Hematopoietic multipotent progenitor cell treated with erythropoietin and hydrocortisone succinate and interleukin-3 and kit ligand, for 6 days (in vitro differentiated cells): Measurements from ENCODE around the gene PROM1.

Source experiments
- DNase-seq: peaks from one replicate; pipeline ENCODE4 v3.0.0-alpha.2; 2015

PROM1 gene

DNA sequence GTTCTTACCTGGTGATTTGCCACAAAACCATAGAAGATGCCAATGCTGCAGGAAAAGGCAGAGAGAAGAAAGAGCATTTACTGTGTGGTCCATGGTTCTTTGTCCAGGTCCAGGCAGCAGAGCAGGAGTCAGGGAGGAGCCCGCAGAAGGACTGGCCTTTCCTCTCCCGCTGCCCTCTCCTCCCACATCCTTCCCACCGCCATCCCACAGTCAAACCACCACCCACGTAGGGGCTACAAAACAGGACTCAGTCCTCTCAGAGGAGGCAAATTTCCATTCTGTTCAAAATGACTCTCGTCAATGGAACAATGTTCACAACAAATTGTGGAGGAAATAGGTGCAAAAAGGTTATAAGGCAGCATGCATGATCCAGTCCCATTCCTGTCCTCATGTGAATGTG lies 58.6 kb downstream of the PROM1 start:
- DNase-seq = no peak

DNA sequence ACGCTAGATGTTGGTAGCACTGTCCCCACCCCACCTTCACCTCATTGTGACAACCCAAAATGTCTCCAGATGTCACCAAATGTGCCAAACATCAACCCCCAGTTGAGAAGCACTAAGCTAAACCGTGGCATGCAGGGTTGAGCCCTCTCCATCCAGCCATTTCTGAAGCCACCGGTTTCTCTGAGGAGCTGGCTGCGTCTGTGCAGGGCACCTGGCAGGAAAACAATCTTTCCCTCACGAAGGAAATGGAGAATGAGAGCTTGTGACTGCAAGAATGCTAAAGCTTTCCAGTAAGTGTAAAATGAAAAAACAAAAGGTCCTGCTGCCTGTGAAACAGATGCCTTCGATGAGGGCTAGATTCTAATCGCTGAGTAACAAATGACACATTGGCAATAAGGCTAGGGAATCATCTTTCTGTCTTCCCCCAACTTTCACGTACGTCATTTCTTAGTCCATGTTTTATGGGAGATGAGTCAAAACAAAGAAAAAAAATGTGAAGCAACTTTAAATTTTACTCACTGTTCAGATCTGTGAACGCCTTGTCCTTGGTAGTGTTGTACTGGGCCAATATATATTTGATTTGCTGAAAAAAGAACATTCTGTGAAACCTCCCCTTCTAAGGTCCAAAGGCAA lies 59.9 kb downstream of the PROM1 start:
- DNase-seq = no peak

DNA sequence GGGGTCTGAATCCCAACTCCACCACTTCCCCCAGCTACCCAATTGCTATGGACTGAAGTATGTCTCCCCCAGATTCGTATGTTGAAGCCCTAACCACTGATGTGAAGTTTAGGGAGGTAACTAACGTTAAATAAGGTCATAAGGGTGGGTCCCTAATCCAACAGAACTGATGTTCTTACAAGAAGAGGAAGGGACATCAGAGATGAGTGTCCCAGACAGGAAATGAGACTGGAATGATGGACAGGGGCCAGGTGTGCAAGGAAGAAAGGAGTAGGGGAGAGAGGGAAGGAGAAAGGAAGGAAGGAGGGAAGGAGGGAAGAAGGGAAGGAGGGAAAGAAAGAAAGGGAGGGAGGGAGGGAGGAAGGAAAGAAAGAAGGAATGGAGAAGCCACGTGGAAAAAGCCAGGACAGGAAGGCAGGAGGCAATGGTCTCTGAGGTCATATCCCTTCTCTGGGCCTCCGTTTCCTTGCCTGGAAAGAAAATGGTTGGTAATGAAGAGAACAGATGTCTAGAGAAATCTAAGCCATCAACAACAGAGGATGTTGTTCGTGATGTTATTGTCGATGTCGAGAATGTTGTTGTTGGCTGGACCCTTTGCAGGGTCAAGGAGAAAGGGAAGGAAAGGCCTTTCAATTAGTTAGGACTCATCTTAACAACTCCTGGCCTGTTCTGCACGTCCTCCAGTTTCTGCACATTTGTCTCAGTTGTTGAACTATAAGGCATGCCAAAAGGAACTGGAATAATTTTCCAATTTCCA lies 61.8 kb downstream of the PROM1 start:
- no peak for DNase-seq

DNA sequence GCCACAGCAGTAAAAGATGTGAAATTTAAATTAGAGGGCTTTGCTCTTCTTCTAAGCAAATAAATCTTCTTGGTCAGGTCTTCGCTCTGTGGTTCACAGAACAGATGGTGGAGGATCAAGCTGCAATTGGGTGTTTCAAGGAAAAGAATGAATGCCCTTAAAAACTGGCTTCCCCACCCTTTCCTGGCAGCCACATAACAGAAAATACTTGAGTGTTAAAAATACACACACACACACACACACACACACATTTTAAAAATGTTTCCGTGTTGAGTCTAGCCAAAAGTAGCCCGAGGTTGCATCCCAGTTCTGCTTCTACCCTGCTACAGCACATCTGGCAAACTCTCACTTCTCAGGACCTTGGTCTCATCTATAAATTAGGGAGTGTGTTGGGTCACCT lies 64.2 kb downstream of the PROM1 start:
- no peak for DNase-seq

DNA sequence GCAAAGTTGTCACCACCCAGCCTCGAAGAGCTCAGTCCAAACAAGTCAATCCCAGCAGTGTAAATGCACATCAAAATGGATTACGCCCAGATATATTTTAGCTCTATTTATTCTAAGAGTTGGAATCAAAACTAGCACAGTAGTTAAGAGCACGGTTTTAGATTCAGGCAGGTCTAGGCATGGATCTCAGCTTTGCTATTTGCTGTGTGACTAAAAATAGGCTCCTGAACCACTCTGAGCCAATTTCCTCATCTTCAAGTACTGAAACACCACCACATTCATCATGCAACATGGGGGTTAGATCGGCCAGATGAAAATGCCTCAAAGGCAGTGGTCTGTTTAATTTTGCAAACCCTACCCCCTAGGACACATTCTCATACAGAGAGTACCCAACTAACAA lies 65.0 kb downstream of the PROM1 start:
- no peak for DNase-seq

DNA sequence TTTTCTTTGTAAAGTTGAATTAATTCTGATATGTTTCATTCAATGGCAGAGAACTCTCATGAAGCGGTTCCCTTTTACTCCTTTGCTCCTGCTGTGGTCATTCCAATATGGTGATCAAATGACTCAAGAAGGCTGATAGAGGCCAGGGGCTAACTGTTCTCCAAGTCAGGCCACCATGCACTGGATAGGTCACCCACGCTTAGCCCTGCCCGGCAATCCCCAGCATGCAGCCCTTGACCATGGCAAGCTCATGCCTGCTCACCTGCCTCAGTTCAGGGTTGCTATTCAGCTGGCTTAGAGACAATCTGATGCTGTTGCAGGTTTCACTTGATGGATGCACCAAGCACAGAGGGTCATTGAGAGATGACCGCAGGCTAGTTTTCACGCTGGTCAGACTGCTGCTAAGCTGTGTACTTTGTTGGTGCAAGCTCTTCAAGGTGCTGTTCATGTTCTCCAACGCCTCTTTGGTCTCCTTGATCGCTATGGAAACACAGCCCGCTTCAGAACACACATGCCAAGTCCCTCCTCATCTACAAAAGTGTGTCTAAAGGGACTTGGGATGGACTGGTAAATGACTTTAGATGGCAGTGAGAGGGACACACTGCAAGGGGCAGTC lies 65.7 kb downstream of the PROM1 start:
- DNase-seq = no peak

DNA sequence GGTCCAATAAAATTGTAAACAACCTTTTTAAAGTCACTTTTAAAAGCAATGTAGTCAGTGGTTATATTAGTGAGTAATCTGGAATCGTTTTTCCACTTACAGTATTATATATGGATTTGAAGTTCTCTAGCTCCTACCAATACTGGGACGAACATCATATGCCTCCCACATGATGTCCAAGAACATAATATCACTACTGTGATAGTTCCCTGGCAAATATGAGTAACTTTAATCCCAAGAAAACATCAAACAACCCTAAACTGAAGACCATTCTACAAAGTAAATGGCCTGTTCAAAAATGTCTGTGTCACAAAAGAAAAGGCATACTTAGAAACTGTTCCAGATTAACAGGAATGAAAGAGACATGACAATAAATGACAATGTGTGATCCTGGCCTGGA lies 67.3 kb downstream of the PROM1 start:
- DNase-seq = no peak

DNA sequence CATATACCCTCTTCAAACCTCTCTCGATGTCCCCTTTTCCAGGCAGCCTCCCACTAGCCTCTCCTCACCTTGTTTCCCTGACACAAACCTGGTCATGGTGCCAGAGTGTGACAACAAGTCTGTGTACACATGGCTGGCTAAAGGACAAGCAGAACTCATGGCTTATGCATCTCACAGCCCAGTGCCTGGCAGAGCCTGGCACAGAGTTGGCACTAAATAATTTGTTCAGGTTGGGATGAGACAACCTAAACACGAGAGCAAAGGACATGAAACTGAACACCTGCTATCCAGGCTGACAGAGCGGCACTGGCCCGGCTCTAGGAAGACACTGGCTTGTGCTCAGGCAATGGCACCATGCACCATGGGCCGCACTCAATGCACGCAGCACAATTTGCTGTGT lies 72.7 kb downstream of the PROM1 start:
- DNase-seq = no peak

DNA sequence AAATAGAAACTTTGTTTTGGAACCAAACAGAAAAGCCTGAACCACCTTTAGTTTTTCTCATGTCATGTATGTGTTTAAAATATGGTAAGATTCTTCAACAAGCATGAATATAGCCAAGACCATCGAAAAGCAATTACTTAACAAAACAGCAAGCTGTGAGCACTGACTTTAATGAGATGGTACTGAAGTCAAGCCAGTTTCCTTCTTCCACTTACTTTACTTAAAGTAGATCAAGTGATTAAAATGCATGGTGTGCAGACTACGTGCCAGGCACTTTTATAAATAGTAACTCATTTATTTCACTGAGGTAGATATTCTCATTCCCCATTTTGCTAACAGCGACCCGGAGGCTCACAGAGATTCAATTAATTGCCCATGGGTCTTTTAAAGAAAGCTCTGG lies 74.7 kb downstream of the PROM1 start:
- DNase-seq = no peak

DNA sequence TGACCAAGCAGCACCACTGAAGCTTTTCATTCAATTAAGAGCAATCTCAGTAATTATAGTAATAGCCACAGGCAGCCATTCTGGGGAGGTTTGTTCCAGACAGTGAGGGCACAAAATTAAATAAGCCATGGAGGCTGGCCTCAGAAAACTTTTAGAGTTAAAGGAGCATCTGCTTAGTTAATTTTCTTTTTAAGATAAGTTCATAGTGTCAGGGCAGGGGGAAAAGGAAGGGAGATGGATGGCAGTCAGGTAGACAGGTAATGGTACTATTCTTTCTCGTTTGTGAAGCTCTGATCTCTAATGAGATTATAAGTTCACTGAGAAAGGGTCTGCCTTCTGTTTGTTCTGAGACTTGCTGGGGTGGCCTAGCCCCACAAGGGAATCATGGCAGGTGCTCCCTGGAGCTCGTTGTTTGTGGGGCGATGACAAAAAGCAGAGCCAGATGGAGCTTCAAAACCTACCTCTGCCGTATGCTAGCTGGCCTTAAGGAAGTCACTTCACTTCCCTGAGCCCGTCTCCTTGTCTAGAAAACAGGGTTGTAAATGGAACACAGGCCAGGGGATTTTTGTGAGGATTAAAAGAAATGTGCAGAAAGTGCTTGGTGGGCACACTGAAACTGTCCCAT lies 76.2 kb downstream of the PROM1 start:
- DNase-seq = no peak

DNA sequence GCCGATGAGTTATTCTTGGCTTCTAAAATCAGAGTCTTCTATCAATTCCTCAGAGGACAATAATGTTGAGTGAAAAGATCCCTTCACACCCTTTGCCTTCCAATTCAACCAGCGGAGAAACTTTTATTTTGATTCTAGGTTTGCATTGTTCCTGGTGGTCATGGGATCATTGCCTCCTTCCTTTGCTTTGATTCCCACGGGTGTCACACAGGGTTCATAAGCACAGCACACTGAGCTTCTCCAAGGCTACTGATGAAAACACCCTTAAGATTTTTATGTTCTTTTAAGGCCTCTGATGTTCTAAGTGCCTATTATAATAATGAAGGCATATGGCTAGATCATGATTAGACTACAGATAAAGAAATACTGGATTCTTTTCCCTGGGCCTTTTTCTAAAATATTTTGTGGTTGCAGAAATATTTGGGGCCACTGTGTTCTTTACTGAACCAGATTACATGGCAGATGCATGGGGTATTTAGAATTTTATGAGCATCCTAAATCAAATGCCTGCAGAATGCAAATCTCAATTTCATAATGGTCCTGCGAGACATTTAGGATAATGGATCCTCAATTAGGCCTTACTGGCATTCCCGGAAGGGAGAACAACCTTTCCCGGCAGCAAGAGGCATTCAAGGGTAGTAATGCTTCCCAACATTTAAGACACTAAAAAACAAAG lies 76.9 kb downstream of the PROM1 start:
- DNase-seq = no peak

DNA sequence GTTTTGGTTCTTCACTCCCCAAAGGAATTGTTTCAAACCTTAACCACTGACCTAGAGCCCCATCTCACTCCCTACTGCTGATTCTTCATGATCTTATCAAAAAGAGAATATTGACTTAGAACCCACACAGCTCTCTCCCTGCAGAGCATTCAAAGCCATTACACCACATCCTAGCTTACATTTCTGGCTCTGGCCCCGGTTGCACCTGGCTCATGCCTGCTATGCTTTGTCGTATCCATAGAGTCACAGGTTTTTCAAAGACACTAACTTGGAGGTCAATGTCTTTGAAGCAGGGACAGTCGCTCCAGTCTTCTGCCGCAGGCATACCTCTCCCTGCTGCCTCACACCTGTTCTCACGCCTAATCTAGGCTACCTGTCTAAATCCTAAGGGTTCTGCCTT lies 78.1 kb downstream of the PROM1 start:
- no peak for DNase-seq

DNA sequence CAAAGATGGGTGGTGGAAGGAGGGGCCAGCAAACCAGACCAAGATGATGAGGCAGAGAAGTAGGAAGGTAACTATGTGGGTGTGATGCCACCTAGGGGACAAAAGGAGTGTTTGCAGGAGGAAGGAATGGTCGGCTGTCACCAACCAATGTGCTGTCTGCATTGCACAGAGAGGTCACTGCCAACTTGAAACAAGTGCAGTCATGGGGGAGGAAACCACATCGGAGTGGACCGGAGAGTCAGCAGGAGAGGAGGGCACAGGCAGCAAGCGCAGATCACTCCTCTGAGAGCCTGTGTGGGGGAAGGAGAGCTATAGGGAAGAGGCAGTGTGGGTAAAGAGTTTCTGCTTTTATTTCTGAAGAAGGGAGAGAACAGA lies 82.4 kb downstream of the PROM1 start:
- peak; percentile 86 for DNase-seq

DNA sequence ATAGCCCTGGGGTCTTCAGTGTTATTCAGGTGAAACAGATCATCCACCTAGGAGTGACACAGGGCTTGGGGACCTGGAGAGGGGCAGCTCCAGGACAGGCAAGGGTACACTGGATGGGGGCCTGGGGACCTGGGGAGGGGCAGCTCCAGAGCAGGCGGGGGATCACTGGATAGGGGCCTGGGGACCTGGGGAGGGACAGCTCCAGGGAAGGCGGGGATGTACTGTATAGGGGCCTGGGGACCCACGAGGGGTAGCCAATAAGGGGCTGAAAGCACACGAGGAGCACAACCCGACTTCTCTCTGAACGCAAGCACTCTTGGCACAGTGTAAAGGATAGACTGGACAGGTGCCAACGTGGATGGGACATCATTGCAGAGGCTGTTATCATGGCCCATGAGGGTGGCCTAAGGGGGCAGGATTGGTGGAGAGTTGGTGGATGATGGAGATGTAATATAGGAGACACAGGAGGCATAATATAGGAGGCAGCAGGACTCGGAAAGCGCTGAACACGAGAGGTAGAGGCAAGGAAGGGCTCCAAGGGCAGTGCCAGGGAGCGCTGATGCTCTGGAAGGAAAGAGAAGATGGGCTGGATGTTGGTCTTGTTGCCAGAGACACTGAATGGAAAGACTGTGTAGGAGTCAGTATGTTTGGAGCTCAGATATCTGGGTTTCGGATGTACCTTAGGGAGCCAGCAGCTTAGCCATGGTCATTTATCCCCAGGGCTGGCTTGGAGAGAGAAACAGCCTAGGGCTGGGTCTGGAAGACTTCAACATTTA lies 82.9 kb downstream of the PROM1 start:
- DNase-seq = no peak

DNA sequence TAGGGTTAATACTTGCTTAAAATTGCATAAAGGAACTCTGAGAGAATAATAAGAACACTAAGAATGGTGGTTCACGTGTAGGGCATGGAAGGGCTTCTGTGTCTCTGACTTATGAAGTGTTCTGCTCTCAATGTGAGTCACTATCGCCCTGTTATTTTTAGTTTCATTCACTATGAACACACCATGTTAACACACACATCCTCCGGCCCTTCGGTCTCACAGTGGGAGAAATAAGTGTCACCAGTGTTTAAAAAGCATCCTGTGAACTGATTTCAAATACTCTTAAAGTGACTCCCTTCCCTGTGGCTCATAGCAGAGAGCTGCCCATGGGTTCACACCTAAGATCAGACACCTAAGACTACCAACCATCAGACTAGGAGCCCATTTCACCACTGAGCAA lies 87.0 kb downstream of the PROM1 start:
- DNase-seq = no peak

DNA sequence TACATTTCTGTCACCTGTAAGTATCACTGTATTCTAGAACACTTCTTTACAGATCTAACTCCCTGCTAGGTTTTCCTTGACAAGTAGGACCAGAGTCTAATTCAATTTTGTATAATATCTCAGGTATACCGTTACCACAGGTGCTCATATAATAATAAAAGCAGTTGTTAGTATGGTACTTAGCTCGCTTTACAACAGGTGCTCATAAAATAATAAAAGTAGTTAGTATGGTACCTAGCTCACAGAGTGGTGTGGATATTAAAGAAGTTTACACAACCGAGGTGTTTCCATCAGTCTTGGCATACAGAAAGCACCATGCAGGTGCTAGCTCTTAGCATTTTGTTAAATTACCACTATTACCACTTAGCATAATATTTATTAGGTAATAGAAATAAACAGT lies 88.0 kb downstream of the PROM1 start:
- DNase-seq = no peak

DNA sequence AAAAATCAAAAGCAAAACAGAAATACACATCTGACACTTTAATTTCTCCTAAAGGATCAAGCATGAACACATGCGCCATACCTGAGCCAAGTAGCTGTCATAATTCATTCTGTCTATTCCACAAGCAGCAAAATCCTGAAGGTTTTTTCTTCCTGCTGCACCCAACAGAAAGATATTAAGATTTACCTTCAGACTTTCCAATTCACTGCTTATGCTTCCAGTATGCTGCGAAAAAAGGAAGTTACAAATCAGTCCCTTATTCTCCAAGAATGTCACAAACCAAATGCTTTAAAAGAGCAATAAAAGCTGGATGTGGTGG lies 91.7 kb downstream of the PROM1 start:
- no peak for DNase-seq

DNA sequence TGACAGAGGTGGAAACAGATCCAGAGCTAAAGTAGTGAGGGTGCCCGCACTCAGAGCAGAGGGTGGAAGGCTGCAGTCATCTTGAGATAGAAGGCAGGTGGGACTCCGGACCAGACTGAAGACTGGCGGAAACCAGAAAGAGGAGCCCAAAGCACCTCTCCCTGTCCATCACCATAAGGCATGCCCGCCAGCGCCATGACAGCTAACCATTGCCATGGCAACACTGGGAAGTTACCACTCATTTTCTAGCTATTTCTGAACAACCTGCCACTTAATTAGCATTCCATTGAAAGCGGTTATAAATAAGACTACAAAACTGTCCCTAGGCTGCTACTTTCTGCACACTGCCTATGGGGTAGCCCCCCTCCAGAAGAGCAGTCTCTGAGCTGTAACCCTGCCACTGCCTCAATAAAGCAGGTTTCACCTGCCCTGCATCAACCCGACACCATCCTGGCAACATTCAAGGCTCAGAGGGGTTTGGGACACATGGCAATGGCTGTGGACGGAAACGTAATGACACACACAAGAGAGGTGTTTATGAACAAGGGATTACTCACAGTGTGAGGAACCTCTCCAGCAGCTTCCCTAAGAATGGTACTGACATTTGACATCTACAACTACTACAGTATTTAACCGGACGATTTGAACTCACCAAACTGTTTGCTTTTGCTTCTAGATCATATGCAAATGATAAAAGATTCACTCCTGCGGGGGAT lies 93.1 kb downstream of the PROM1 start:
- DNase-seq = no peak

DNA sequence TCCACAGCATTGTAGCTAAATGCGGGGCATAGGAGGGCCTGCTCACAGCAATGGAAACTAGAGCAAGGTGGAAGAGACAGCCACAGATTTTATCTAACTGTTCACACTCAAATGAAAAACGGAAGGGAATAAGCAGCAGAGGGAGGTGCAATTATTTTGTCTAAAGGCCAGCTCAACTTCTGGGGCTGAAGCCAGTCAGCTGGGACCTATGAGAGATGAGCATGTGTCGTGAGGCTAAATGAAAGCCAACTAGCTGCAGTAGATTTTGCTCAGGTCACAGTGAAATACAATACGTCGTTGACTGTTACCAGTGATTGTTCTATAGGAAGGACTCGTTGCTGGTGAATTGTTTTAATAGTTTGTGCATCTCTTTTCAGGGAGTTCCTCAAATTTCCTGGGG lies 94.4 kb downstream of the PROM1 start:
- peak; percentile 8 for DNase-seq

DNA sequence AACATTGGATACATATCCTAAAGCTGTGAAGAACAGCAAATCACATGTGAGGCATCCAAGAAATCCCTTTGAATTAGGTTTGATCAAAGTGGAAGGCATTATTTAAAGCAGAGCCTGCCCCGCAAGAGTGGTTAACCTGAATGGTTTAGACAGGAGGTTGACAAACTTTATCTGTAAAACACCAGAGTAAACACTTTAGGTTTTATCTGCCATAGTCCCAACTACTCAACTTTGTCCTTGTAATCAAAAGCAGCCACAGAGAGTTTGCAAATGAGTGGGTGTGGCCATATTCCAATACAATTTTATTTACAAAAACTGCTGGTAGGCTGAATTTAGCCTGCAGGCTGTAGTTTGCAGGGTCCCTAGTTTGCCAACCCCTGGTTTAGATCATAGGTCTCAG lies 95.6 kb downstream of the PROM1 start:
- peak; percentile 25 for DNase-seq

DNA sequence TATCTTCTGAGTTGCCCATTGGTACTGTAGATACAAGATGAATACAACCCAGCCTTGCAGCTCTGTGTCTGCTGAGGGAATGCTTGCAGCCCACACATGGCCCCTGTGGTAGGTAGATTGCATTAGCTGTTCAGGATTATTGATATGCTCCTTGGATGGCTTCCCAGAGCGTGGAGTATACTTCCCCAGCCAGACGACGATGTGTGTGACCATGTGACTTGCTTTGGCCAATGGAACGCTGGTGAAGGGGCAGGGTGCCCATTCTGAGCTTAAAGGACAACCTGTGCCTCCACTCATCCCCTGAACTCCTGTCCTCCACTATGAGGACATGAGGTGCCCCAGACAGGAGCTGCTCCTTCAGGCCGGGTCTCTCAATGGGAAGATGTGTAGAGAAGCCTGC lies 96.9 kb downstream of the PROM1 start:
- no peak for DNase-seq

DNA sequence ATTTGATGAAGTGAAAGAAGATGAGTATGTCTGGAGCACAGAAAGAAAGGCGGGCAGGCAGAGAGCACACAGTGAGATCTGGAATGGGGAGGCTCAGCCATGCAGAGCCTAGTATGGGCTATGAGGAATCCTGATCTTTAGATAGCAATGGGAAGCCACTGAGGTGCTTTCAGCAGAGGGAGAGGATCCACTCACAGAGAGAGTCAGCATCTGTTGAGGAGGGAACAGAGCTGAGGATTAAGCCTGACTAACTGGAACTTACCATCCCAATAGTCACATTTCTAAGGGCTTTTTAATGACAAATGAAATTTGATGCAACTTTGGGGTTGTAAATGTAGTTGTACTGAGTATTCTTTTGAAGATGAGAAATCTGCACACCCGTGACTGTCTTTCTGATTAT lies 100.2 kb downstream of the PROM1 start:
- no peak for DNase-seq
